K562 (cell line): ENCODE results near the gene ADAM15. TPM values are rescaled to one million over a fixed set of nuclear protein-coding genes. Genes with fewer than 3 reads are reported as not detected.

ENCODE experiments used
- ATAC-seq: fragments of 200-7000 bp; cut with Tn5 transposase; 3 replicates; pipeline ENCODE4 v1.9.1; 2020; ENCODE audit warnings: moderate library complexity
- BruUV-seq: library from RNA; stranded (reverse); fragments of 400-500 nt; replicated peaks from 2 replicates; lab custom pipeline; 2021; lab: Mats Ljungman, UMichigan
- CTCF ChIA-PET: fragments of 300-600 bp; formaldehyde crosslinking; extraction: SDS; loops from one replicate; lab custom pipeline; 2021; ENCODE audit warnings: low intra/inter-chr PET ratio; lab: Yijun Ruan, JAX
- POLR2A ChIA-PET: fragments of 300-600, 350-650 bp; sonication (Branson Sonifier 250); formaldehyde crosslinking; extraction: SDS; loops from one replicate; lab custom pipeline; 2021; ENCODE audit warnings: antibody characterized with exemption, inconsistent platforms; lab: Yijun Ruan, JAX
- DNase-seq, 4 experiments: peaks; one replicate each; pipeline versions ENCODE4 v3.0.0 to v3.0.0-alpha.2; 2011 to 2018; ENCODE audit warnings: low spot score in 3 of 4, mixed read lengths in 3 of 4; ENCODE audit errors: extremely low read depth in 1 of 4
- FAIRE-seq: peaks from 2 replicates; lab custom pipeline; 2011; peaks lifted over from hg19 to GRCh38; lab: Jason Lieb, UNC
- H2AFZ ChIP-seq: 2 replicates; pipeline ENCODE4 v1.6.0; 2011; ENCODE audit warnings: low read depth, low read length, control low read depth, inconsistent platforms
- H3K27ac ChIP-seq: fragments of 200-600 bp; 3 replicates; pipeline ENCODE4 v1.8.0; 2011; ENCODE audit warnings: low read depth, mild to moderate bottlenecking, control low read depth, inconsistent platforms, low read length, moderate library complexity, mixed read lengths; ENCODE audit errors: extremely low read depth
- H3K27me3 ChIP-seq, 2 experiments: fragments of 300-600 bp in 1 of 2; 2 replicates in 1 of 2; 3 replicates in 1 of 2; pipeline versions ENCODE4 v1.6.0 to v1.8.0; 2011; ENCODE audit warnings: inconsistent platforms in 2 of 2, low read length in 2 of 2, mild to moderate bottlenecking in 1 of 2, mixed read lengths in 1 of 2, moderate library complexity in 1 of 2; ENCODE audit not compliant: control insufficient read depth in 2 of 2, insufficient read depth in 2 of 2
- H3K36me3 ChIP-seq: fragments of 300-600 bp; 3 replicates; pipeline ENCODE4 v1.8.0; 2011; ENCODE audit warnings: mild to moderate bottlenecking, low read length, inconsistent platforms; ENCODE audit not compliant: control insufficient read depth, insufficient read depth
- H3K4me1 ChIP-seq, 2 experiments: fragments of 200-600 bp in 1 of 2; replicated peaks in 1 of 2; 2 replicates in 1 of 2; 3 replicates in 1 of 2; pipeline versions ENCODE4 v1.5.1 to v1.8.0; 2011; ENCODE audit warnings: inconsistent platforms in 2 of 2, low read length in 2 of 2, mild to moderate bottlenecking in 1 of 2, mixed read lengths in 1 of 2, moderate library complexity in 1 of 2; ENCODE audit not compliant: control insufficient read depth in 2 of 2, insufficient read depth in 2 of 2
- H3K4me2 ChIP-seq: 2 replicates; pipeline ENCODE4 v1.6.1; 2011; ENCODE audit warnings: low read length, control low read depth, inconsistent platforms, mixed read lengths; ENCODE audit not compliant: insufficient read depth
- H3K4me3 ChIP-seq: fragments of 200-600 bp; sonication (generic), shearing (Covaris generic); 2 replicates; pipeline ENCODE4 v1.5.1; 2016; ENCODE audit warnings: control low read depth, inconsistent platforms
- H3K79me2 ChIP-seq: fragments of 200-600 bp; 3 replicates; pipeline ENCODE4 v1.8.0; 2011; ENCODE audit warnings: low read length, inconsistent platforms; ENCODE audit not compliant: control insufficient read depth, insufficient read depth
- H3K9ac ChIP-seq, 2 experiments: 2 replicates each; pipeline versions ENCODE4 v1.6.0 to v1.6.1; 2011; ENCODE audit warnings: low read depth in 2 of 2, low read length in 2 of 2, control low read depth in 1 of 2, inconsistent platforms in 1 of 2, mild to moderate bottlenecking in 1 of 2, mixed read lengths in 1 of 2; ENCODE audit not compliant: insufficient read depth in 1 of 2
- H3K9me1 ChIP-seq: one replicate; pipeline ENCODE4 v1.6.0; 2011; ENCODE audit warnings: inconsistent platforms, mild to moderate bottlenecking, low read length, moderate library complexity; ENCODE audit not compliant: control insufficient read depth, insufficient read depth
- H3K9me3 ChIP-seq: replicated peaks from 2 replicates; pipeline ENCODE4 v1.5.1; 2011; ENCODE audit warnings: low read depth, low read length, inconsistent platforms; ENCODE audit not compliant: control insufficient read depth, insufficient read depth
- H4K20me1 ChIP-seq: replicated peaks from 2 replicates; pipeline ENCODE4 v1.6.1; 2011; ENCODE audit warnings: low read length, inconsistent platforms, mixed read lengths; ENCODE audit not compliant: control insufficient read depth, insufficient read depth
- DPF2 ChIP-seq: fragments of 450-650 bp; IDR thresholded peaks from 2 replicates; pipeline ENCODE4 v1.6.1; 2016
- ELF2 ChIP-seq: fragments of 250-450 bp; sonication (Bioruptor Pico); IDR thresholded peaks from 2 replicates; pipeline ENCODE4 v1.5.0; 2021; ENCODE audit warnings: mild to moderate bottlenecking
- ETS2 ChIP-seq: IDR thresholded peaks from 2 replicates; pipeline ENCODE4 v1.6.1; 2016; ENCODE audit warnings: borderline replicate concordance, missing genetic modification characterization, mild to moderate bottlenecking, moderate library complexity, missing compliant biosample characterization; ENCODE audit not compliant: poor library complexity, severe bottlenecking
- PHB ChIP-seq: fragments of 250-450 bp; sonication (Bioruptor Pico); IDR thresholded peaks from 2 replicates; pipeline ENCODE4 v1.5.0; 2021
- RCOR1 ChIP-seq, 2 experiments: IDR thresholded peaks; 2 replicates each; pipeline ENCODE4 v1.6.1; 2012; ENCODE audit warnings: low read depth in 2 of 2, low read length in 2 of 2, borderline replicate concordance in 1 of 2, improper control_type of control experiment in 1 of 2
- SMARCE1 ChIP-seq: fragments of 450-650 bp; IDR thresholded peaks from 2 replicates; pipeline ENCODE4 v1.7.1; 2016; ENCODE audit warnings: mild to moderate bottlenecking
- SPI1 ChIP-seq: IDR thresholded peaks from 2 replicates; pipeline ENCODE4 v1.6.1; 2011; ENCODE audit warnings: low read depth, low read length, control low read depth, borderline replicate concordance
- SREBF2 ChIP-seq: sonication (generic); formaldehyde crosslinking; IDR thresholded peaks from 2 replicates; pipeline ENCODE4 v1.4.0; 2020; ENCODE audit warnings: mild to moderate bottlenecking, missing genetic modification reagents
- XRCC4 ChIP-seq: IDR thresholded peaks from one replicate; pipeline ENCODE4 v1.6.1; 2011; ENCODE audit not compliant: insufficient read depth, insufficient read length; ENCODE audit errors: extremely low read depth
- ZNF282 ChIP-seq: sonication (generic); formaldehyde crosslinking; IDR thresholded peaks from 2 replicates; pipeline ENCODE4 v1.8.1; 2023; ENCODE audit warnings: missing genetic modification reagents
- WGBS: fragments of 100-300 bp; shearing (Covaris generic); methylation state at CpG from one replicate; pipeline ENCODE4 v1.1.6; 2016; ENCODE audit warnings: low coverage, mixed read lengths; ENCODE audit not compliant: insufficient coverage; ENCODE audit errors: missing lambda C conversion rate; 5-methylcytosine and 5-hydroxymethylcytosine counted together
- in situ Hi-C: fragments of 300-500 bp; cut with MboI; formaldehyde crosslinking; loops from 4 replicates; pipeline ENCODE4 v1.15.0; 2018; ENCODE audit warnings: inconsistent platforms, mixed read lengths
- intact Hi-C: fragments of 100-400 bp; cut with micrococcal nuclease; formaldehyde crosslinking; loops from 2 replicates; pipeline ENCODE4 v1.14.2; 2022
- polyA plus RNA-seq, 8 experiments: library from polyadenylated mRNA; depleted of rRNA in 4 of 8; stranded (reverse) in 5 of 8; unstranded in 3 of 8; fragments of >200 nt; fragmentation: Nextera tagmentation in 2 of 8; fragmentation: Illumina TruSeq in 1 of 8; extraction: Ambion mirVana in 2 of 8; extraction: Trizol in 1 of 8; gene quantifications; 2 replicates each; pipeline versions ENCODE4 v1.2.1 to v1.2.3, GENCODE V29; 2011 to 2014; ENCODE audit warnings: inconsistent platforms in 1 of 8, missing spikeins in 1 of 8
- total RNA-seq, 7 experiments: library from RNA; depleted of rRNA in 6 of 7; stranded (reverse); fragments of >200 nt in 6 of 7; fragmentation: Illumina TruSeq in 2 of 7; extraction: Trizol in 2 of 7; gene quantifications; 2 replicates each; pipeline versions ENCODE4 v1.2.1 to v1.2.3, GENCODE V29; 2011 to 2021; ENCODE audit warnings: low replicate concordance in 1 of 7
- TF ChIP-seq, protein P1 (sequence below): fragments of 450-650 bp; IDR thresholded peaks from 2 replicates; pipeline ENCODE4 v1.6.1; 2016; ENCODE audit warnings: low read depth
- TF ChIP-seq, protein P2 (sequence below): sonication (generic); formaldehyde crosslinking; IDR thresholded peaks from 2 replicates; pipeline ENCODE4 v1.8.1; 2022; ENCODE audit warnings: missing genetic modification reagents

The ADAM15 gene
- total and polyA plus RNA-seq, 9 of the 15 experiments (the other 6 are each of a cell fraction or from before 2014, with no cell fraction given) = 0.69 to 72.3 (median 32.8) TPM

DNA sequence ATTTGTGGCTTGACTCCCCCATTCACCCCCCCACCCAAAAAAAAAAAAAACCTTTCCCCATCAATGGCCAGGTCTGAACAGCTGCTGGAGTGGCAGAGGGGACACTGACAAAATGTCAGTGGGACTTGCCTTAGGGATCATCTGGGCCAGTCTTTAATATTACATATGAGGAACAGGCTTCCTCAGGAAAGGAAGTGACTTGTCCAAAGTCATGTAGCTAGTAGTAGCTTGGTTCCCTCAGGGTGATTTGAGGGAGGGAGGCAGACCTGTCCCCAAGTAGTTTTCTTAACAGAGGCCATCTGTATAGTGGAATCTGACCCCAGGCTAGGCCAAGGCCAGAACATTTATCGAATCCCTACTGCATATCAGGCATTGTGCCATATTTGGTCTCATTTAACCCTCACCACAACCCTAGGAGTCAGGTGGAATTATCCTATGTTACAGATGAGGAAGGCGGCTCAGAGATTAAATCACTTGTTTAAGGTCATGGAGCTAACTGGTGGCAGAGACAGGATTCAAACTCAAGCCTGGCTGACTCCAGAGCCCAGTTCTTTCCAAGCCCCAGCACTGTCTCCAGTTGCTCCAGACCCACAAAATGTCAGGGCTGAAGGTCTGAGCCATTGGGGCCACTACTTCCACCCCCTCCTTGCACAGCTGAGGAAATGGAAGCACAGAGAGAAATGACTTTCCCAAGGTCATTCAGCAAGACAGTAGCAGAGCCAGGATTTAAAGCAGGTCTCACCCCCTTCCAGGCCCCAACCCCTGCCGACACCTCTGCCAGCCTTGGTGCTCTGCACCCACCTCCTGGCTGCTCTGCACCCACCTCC, 38.1 kb upstream of the ADAM15 start:
- H2AFZ ChIP-seq = no peak overlapping the region
- no peaks in the 10 kb centered on the region for H3K27me3 ChIP-seq
- H3K36me3 ChIP-seq = peaks cover 69% of the 10 kb centered on the region; the same call in 2 of the 3 replicates
- H4K20me1 ChIP-seq = no peaks in the 10 kb centered on the region; the same call in 1 of the 2 replicates
- in situ Hi-C loops = no loop called here
- H3K9ac ChIP-seq = peak overlapping the region; percentile 24 to 80; a peak in 2 of 4 replicates
- H3K27ac ChIP-seq = peak overlapping the region; percentile 51
- peak overlapping the region; percentile 59 for H3K4me2 ChIP-seq
- ChIA-PET POLR2A (interaction anchor here (0.6 to 1.9 kb wide), 12 partner anchors 8 to 1114 kb away, joined by 3 to 8 read pairs (median 4); partner anchors contain the start of genes CKS1B, FLAD1, LENEP and PBXIP1), CTCF (no interaction called here)
- peak in 1 of 4 experiments; percentile 49 for DNase-seq
- intact Hi-C loops = no loop called here
- peaks cover 70 to 93% of the 10 kb centered on the region in 2 experiments for H3K4me1 ChIP-seq
- no peaks in the 10 kb centered on the region for H3K9me1 ChIP-seq
- BruUV-seq = no TSS peak
- no peaks in the 10 kb centered on the region for H3K9me3 ChIP-seq
- no peak for ATAC-seq
- peak; percentile 88 for FAIRE-seq
- no peak overlapping the region for H3K4me3 ChIP-seq
- 11% methylated on average over 3 of the region's 3 CpGs for WGBS
- peaks cover 56% of the 10 kb centered on the region for H3K79me2 ChIP-seq
- TF ChIP-seq XRCC4 (no peak), SPI1 (peak; percentile 33; the same call in 1 of the 2 replicates), ETS2 (no peak), SMARCE1 (no peak), ELF2 (CRISPR knock-in tag) (no peak), DPF2 (0 out of 2 replicates have a peak, but pooled peaks have one; percentile 6), ZNF282 (CRISPR knock-in tag) (no peak), PHB (CRISPR knock-in tag) (no peak), RCOR1 (IDR thresholded peaks at IDR 0.05; ENCODE audit: borderline replicate concordance in 1 of 2, low read depth in 2 of 2, low read length in 2 of 2) (peak in 1 of 2 experiments; percentile 40; a peak in 1 of 4 replicates), SREBF2 (CRISPR knock-in tag) (no peak)
- TF ChIP-seq, protein P1, sequence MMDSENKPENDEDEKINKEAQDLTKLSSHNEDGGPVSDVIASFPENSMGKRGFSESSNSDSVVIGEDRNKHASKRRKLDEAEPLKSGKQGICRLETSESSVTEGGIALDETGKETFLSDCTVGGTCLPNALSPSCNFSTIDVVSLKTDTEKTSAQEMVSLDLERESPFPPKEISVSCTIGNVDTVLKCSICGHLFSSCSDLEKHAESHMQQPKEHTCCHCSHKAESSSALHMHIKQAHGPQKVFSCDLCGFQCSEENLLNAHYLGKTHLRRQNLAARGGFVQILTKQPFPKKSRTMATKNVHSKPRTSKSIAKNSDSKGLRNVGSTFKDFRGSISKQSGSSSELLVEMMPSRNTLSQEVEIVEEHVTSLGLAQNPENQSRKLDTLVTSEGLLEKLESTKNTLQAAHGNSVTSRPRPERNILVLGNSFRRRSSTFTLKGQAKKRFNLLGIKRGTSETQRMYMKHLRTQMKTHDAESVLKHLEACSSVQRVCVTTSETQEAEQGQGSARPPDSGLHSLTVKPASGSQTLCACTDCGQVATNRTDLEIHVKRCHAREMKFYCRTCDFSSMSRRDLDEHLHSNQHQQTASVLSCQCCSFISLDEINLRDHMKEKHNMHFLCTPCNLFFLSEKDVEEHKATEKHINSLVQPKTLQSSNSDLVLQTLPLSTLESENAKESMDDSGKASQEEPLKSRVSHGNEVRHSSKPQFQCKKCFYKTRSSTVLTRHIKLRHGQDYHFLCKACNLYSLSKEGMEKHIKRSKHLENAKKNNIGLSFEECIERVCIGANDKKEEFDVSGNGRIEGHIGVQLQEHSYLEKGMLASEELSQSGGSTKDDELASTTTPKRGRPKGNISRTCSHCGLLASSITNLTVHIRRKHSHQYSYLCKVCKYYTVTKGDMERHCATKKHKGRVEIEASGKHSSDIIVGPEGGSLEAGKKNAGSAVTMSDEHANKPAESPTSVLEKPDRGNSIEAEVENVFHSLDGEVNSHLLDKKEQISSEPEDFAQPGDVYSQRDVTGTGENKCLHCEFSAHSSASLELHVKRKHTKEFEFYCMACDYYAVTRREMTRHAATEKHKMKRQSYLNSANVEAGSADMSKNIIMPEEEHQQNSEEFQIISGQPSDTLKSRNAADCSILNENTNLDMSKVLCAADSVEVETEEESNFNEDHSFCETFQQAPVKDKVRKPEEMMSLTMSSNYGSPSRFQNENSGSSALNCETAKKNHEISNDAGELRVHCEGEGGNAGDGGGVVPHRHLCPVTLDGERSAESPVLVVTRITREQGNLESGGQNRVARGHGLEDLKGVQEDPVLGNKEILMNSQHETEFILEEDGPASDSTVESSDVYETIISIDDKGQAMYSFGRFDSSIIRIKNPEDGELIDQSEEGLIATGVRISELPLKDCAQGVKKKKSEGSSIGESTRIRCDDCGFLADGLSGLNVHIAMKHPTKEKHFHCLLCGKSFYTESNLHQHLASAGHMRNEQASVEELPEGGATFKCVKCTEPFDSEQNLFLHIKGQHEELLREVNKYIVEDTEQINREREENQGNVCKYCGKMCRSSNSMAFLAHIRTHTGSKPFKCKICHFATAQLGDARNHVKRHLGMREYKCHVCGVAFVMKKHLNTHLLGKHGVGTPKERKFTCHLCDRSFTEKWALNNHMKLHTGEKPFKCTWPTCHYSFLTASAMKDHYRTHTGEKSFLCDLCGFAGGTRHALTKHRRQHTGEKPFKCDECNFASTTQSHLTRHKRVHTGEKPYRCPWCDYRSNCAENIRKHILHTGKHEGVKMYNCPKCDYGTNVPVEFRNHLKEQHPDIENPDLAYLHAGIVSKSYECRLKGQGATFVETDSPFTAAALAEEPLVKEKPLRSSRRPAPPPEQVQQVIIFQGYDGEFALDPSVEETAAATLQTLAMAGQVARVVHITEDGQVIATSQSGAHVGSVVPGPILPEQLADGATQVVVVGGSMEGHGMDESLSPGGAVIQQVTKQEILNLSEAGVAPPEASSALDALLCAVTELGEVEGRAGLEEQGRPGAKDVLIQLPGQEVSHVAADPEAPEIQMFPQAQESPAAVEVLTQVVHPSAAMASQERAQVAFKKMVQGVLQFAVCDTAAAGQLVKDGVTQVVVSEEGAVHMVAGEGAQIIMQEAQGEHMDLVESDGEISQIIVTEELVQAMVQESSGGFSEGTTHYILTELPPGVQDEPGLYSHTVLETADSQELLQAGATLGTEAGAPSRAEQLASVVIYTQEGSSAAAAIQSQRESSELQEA = no peak
- TF ChIP-seq, protein P2, sequence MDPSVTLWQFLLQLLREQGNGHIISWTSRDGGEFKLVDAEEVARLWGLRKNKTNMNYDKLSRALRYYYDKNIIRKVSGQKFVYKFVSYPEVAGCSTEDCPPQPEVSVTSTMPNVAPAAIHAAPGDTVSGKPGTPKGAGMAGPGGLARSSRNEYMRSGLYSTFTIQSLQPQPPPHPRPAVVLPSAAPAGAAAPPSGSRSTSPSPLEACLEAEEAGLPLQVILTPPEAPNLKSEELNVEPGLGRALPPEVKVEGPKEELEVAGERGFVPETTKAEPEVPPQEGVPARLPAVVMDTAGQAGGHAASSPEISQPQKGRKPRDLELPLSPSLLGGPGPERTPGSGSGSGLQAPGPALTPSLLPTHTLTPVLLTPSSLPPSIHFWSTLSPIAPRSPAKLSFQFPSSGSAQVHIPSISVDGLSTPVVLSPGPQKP (CRISPR knock-in tag) = no peak
